HG03575 (cell line): ENCODE measurements around the gene LGR6.
"Not testable (repeated sequence)": the region's sequence is repeated elsewhere in the genome, so short reads cannot be mapped to it uniquely, and the experiment has no call there.

Source experiments
- ATAC-seq: cut with Tn5 transposase; IDR thresholded peaks from one replicate; pipeline ENCODE4 v1.9.1; 2021; ENCODE audit not compliant: unreplicated experiment, insufficient number of reproducible peaks, low FRiP score; ENCODE audit errors: extremely low read depth

Gene LGR6

DNA sequence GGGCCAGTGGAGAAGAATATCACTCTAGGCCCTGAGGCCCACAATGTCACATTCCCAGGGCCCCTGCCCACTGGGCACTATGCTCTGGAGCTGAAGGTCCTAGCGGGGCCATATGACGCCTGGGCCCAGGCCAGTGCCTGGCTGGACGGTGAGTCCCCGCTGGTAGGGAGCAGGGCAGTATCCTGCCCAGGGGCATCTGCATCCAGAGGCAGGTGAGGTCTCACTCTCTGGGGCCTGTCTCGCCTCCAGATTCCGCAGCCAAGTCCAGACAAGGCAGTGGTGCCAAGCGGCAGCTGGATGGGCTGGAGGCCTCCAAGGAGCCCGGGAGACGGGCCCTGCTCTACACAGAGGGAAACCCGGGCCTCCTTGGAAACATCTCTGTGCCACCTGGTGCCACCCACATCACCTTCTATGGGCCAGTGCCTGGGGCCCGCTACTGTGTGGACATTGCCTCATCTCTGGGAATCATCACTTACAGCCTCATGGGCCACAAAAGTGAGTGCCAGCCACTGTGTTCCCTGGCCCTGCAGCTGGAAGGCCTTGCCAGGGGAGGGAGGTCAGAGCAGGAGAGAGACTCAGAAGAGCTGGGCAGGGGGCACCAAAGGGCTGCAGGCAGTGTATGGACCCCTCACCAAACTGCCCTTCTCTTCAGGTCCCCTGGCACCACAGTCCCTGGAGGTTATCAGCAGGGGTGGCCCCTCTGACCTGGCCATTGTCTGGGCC, 22.1 kb upstream of the LGR6 start:
- ATAC-seq = no peak

DNA sequence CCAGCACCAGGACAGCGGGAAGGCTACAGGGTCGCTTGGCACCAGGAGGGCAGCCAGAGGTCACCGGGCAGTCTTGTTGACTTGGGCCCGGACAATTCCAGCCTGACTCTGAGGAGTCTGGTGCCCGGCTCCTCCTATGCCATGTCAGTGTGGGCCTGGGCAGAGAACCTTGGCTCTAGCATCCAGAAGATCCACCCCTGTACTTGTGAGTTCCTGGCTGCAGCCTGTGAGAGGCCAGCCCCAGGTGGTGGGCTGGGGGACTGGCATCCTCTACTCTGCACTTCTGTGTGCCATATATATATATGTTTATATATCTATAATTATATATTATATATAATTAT, 21.6 kb upstream of the LGR6 start:
- no peak for ATAC-seq

DNA sequence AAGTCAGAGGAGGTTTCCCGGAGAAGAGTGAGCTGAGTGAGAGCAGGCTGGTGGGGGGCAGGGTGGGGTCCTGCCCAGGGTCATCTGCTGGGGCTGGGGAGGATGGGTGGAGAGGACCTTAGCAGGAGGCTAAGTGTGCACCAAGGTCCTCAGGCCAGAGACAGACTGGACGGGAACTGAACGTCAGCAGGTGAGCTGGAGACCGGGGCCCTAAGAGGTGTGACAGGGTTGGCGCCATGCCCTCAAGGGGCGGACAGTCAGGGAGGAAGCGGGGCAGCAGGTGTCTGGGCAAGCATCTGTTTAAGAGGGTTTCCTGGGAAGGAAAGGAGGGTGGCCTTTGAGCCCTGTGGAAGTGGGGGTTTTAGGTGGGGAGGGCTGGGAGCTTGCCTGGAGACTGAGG, 19.6 kb upstream of the LGR6 start:
- no peak for ATAC-seq

DNA sequence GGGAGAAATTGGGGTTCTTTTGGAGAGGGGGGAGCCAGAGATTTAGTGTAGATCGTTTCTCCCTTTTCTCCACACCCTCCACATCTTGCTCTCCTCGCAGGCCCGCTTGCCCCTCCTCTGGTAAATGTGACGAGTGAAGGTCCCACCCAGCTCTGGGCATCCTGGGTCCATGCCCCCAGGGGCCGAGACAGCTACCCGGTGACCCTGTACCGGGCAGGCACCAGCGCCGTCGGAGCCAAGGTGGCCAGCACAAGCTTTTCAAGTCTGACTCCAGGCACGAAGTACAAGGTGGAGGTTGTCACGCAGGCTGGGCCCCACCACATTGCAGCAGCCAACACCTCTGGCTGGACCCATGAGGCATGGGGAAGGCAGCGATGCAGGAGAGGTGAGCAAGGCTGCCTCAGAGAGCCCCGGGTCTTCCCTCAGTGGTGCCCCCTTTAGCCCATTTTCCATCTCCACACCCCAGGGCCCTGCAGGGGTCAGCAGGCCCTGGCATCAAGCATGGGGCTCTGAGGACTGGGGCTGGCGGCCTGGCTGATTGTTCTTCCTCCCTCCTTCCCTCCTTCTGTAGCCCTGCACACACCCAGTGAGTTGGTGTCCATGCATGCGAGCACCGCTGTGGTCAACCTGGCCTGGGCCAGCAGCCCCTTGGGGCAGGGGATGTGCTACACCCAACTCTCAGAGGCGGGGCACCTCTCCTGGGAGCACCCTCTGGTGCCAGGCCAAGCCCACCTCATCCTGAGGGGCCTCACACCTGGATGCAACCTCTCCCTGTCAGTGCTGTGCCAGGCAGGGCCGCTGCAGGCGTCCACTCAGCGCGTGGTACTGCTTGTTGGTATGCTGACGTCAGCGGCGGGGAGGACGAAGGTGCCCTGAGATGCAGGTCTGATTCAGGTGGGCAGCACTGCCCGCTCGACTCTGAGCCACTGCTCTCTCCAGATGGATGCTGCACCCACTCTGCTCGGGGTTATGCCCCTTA, 16.4 kb upstream of the LGR6 start:
- no peak for ATAC-seq

DNA sequence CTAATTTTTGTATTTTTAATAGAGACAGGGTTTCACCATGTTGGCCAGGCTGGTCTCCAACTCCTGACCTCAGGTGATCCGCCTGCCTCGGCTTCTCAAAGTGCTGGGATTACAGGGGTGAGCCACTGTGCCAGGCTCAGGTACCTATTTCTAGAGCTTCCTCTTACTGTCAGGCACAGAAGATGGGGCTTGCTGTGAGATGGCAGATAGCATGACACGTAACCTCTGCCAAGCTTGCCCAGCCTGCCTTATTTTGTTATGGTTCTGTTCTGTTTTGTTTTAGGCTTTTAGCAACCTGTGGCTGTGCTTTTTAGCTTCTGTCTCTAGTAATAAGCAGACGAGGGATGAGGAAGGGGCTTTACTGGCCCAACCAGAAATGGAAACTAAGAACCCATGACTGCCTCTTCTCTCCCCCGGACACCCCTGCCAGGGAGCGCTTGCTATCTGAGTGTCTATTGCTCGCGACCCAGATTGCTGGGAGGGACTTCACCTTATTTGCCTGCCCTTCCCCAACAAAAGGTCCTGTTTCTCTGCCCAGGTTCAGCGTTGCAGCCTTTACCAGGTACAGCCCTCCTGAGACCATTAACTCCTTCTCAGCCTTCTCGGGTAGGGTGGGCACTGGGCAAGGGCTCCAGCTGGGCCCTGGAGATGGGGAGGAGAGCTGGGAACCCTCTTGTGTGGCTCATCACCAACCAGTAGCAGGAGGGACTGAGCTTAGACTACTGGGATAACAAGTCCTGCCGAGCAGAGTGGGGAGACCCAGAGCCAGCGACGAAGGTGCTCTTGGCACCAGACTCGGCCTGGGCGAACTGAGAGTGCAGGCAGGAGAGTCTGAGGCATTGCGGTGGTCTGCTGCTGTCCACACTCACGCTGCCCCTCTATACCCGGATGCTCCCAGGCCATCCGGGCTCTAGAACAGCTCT, 13.5 kb upstream of the LGR6 start:
- no peak for ATAC-seq

DNA sequence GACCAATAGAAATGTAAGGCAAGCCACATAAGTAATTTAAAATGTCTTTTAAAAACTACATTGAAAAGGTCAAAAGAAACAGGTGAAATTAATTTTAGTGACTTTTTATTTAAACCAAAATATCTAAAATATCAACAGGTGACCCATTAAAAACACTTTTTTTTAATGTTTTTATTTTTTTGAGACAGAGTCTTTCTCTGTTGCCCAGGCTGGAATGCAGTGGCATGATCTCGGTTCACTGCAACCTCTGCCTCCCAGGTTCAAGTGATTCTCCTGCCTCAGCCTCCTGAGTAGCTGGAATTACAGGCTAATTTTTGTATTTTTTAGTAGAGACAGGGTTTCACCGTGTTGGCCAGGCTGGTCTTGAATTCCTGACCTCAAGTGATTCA, 12.9 kb upstream of the LGR6 start:
- not testable (repeated sequence) for ATAC-seq

DNA sequence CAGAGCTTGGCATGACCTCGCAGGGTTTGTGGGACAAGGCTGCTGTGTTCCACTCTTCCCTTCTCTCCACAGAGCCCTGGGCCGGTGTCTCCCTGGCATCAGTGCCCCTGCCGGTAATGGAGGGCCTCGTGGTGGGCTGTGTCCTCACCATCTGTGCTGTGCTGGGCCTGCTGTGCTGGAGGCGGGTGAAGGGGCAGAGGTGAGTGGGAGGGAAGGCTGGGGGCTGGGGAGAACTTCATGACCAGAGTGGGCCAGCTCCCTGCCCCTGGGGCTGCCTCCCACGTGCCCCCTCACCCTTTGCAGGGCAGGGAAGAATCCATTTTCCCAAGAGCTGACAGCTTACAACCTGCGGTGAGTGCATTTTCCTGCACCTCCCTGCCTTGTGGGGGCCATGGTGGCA, 12.0 kb upstream of the LGR6 start:
- ATAC-seq = no peak

DNA sequence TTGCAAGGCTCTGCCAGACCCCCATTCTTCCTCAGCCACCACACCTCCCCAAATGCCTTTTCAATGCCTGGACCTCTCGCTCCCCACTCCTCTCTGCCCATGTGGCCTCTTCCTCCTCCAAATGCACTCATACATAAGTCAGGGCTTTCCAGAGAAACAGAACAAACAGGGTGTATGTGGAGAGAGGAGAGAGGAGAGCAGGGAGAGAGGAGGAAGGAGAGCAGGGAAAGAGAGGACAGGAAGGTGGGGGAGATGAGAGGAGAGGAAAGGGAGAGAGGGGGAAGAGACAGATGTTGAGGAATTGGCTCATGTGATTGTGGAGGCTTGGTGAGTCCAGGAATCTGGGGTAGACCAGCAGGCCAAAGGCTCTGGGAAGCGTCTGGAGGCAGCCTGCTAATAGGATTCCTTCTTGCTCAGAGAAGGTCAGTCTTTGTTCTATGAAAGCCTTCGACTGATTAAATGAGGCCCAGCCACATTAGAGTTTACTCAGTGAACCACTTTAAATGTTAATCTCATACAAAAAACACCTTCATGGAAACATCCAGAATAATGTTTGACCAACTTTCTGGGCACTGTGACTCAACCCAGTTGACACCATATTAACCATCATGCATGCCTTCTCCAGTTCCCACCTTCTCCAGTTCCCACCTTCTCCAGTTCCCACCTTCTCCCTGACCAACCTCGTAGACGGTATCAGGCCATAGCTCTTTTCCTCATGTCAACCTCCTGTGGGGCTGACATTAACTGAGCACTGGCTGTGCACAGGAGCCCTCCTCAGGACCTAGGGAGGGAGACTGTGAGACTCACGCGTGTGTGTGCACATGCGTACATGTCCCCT, 11.3 kb upstream of the LGR6 start:
- no peak for ATAC-seq

DNA sequence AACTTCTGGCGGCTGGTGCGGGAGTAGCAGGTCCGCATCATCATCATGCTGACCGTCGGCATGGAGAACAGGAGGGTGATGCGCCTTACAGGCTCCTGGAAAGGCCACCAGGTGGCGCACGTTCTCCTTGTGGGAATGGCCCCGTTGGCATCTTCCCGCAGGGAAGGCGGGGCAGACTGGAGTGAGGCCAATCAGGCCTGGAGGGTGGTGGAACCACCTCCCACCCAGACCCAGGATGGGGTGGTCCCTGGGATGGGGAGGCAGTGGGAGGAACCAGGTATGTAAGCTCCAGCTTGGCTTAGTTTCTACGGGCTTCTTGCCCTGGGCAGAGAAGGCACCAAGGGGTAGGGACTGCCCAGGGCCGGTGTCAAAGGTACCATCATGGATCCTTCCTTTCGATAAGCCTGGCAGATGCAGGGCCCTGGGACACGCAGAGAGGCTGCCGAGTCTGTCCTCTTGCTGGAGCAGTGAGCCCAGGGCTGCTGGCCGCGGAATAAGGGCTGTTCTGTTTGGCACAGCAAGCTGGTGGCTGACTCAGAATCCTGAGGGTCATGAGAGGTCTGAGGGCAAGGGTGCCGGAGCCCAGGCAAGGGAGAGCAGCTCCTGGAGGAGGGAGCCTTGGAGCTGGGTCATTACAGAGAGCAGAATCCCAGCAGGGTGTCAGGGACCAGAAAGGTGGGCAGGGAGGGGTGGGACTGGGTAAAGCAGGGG, 8.7 kb upstream of the LGR6 start:
- no peak for ATAC-seq

DNA sequence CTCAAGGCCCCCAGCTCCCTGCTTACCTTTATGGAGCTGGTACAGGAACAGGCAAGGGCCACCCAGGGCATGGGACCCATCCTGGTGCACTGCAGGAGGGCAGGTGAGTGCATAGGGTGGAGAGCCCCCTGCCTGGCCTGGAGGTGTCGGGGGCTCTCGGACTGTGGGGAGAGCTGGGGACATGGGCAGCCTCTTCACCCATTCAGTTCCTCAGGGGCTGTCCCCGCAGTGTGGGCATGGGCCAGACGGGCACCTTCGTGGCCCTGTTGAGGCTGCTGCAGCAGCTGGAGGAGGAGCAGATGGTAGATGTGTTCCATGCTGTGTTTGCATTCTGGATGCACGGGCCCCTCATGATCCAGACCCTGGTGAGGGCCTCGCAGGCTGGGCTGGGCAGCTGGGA, 7.3 kb upstream of the LGR6 start:
- ATAC-seq = no peak

DNA sequence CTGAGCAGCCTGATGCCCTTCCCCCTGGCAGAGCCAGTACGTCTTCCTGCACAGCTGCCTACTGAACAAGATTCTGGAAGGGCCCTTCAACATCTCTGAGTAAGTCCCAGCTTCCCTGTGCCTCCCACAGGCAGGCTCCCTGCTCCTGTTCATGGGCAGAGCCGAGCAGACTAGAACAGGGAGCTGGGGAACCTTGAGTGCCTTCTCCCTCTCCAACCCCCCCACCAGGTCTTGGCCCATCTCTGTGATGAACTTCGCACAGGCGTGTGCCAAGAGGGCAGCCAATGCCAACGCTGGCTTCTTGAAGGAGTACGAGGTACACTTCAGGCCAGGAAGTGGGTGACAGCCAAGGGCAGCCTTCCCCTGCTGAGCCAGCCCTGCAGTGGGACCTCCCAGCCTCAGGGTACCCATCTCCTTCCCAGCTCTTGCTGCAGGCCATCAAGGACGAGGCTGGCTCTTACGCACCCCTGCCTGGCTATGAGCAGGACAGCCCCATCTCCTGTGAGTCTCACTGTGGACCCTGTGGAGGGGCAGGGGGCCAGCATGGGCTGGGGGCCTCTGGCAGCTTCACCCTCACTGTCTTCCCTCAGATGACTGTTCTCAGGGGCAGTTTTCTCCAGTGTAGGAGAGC, 6.4 kb upstream of the LGR6 start:
- no peak for ATAC-seq

DNA sequence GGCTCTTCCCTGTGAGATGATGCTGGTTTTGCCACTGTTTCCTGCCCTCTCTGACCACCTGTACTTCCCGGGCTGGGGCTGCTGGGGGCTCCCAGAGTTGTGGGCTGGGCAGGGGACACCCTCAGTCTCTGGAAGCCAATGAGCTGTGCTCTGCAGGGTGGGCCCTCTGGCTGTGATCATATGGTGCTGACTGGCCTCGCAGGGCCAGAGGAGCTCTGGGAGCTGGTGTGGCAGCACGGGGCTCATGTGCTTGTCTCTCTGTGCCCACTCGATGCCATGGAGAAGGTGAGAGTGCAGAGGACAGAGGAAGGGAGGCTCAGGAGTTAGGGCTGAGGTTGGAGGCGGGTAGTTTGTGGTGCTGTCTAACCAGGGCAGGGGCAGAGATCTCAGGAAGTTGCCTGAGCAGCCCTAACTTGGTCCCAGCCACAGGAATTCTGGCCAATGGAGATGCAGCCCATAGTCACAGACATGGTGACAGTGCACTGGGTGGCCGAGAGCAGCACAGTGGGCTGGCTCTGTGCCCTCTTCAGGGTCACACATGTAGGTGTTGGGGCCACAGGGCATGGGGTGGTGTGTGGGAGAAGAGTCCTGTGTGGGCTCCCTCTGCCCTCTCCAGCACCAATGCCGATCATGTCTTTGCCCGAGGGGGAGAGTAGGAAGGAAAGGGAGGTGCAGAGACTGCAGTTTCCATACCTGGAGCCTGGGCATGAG, 5.7 kb upstream of the LGR6 start:
- no peak for ATAC-seq

DNA sequence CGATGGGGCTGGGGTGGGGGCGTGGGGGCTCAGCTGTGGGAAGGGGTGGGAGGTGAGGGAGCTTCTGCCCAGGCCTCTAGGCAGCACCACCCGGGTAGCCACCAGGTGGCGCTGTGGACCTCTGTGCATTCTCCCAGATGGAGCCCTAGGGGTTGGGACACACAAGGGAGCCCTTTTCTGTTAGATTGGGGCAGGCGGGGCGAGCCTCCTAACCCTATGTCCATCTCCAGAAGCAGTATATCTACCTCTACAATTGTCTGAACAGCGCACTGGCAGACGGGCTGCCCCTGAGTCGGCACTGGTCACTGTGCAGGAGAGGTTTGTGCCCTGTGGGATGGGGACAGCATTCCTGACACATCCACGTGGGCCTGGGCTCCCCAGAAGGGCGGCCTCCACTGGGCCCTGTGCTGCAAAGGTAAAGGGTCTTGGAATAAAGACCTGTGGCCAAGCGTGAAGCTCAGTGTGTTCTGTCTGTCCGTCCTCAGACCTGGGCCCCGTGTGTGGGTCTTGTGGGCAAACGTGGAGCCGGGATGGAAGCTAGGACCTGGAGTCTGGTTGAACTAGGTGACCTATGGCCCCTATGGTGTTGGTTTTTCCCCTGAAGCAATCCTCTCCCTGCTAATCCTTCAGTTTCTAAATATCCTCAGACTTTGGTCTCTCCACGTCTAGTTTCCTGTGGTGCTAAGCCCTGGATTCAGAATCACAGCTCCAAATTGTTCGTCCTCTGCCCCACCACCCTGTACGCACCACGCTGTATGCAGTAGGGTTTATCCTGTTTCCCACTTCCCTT, 4.4 kb upstream of the LGR6 start:
- no peak for ATAC-seq

DNA sequence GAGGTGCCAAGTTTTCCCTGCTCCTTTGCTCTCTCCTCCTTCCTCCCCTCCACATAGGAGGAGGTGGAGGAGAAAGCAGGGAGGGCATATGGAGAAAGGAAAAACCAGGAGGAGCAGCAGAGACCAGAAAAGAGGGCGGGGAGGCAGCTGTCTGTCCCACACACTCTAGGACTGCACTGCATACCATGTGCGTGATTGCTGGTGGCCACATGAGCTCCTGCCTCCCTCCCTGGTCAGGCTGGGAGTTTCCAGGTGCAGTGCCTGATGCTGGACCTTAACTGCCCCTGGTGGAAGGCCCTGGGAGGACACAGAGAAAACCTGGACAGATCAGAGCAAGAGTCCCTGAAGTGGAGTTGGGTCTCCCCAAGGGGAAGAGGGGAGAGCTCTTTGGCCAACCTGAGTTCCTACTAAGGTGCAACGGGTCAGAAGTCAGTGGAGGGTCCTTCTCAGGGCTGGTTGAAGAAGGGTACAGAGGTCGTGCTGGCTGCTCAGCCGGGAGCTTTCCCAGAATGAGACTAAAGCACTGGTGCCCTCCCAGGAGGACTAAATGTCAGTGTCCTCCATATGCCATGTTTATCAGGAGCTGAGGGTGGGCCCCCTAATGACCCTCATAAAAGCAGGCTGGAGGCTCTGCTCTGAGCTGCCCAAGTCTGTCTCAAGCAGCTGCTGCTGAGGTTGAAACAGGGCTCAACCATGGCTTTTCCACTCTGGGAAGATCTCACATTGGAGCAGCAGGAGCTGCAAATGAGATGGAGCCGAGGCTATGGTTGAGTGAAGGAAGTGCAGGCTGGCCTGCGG, 3.5 kb upstream of the LGR6 start:
- no peak for ATAC-seq

DNA sequence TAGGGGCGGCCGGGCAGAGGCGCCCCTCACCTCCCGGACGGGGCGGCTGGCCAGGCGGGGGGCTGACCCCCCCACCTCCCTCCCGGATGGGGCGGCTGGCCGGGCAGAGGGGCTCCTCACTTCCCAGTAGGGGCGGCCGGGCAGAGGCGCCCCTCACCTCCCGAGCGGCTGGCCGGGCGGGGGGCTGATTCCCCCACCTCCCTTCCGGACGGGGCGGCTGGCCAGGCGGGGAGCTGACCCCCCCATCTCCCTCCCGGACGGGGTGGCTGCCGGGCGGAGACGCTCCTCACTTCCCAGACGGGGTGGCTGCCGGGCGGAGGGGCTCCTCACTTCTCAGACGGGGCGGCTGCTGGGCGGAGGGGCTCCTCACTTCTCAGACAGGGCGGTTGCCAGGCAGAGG, 2.2 kb upstream of the LGR6 start:
- not testable (repeated sequence) for ATAC-seq
